GM21360 (cell line): Measurements from ENCODE around the gene ZNF37A.
"Not testable (repeated sequence)": the region's sequence is repeated elsewhere in the genome, so short reads cannot be mapped to it uniquely, and the experiment has no call there.

ENCODE experiments used
- ATAC-seq: cut with Tn5 transposase; IDR thresholded peaks from one replicate; pipeline ENCODE4 v1.9.1; 2021; ENCODE audit warnings: mild to moderate bottlenecking, moderate library complexity; ENCODE audit not compliant: unreplicated experiment

Gene ZNF37A

DNA sequence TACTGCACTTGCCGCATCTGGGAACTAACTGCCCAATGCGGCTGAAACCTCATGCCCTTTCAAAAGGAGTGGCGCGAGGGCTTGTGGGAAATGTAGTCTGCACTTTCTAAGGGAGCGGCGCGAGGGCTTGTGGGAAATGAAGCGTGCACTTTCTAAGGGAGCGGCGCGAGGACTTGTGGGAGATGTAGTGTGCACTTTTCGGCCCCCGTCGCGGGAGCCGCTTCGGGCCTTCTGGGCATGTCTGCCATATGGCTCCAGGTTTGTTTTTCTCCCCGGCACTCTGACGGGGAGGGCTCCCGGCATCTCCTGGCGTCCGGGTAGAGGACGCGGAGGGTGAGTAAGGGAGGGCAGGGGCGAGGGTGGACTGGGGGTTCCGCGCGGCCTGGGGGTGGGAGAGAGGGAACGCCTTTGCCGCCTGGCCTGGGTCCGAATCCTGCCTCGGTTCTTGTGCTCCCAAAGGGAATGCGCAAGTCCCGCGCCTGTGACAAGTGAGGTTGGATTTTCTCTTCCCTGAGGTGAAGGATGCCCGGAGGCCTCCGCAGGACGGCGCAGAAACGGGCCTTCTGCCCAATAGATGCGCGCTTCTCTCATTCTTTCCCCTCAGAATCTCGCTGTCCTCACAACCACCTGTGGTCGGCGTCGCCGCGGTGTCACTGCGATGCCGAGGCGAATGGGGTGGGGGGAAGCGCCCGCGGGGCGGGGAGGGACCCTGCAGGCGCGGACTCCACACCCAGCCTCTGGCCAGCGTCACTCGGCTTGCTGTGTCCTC is at the start of gene ZNF37A:
Gene ZNF37A (plus strand): TSS at position 180 of the 769 bp plus-strand sequence. CDS start 2,281 bp downstream, outside the sequence.
- ATAC-seq = peak; percentile 97

DNA sequence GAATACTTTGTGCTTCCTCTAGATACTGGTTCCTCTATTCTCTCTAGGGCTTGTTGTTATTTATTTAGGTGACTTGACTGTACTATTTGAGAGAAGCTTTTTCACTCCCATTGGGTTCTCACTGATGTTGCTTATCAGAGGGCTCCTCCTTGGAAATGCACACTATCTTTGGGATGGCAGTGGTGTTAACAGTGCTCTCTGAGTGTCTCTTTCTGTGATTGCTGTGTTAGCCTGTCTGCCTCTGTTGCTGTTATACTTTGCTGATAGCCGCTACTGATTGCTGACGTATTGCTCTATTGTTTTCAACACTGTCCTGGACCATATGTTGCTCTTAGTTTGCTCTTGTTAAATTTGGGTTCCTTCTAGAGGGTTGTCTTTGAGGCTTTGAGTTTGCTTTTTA is 49.0 kb upstream of the ZNF37A start:
- ATAC-seq = no peak

GRCh38 chr10:38047666-38048065 is 46.5 kb upstream of the ZNF37A start:
- no peak for ATAC-seq

DNA sequence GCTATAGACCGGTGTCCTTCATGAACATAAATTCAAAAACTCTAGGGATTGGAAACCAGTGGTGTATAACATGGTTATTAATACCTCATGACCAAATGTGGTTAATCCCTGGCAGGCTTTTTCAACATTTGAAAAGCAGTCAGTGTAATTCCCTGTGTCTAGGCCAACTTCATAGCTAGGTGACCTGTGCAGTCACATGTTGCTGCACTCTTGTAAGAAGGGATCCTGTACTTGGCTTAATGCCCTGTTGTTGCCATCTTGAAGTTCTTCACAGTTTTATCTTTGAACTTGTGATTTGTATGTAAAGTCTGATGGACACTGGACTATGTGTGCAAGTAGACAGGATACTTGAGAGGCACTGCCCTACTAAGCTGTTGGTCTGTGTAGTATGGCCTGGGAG is 43.9 kb upstream of the ZNF37A start:
- no peak for ATAC-seq

- no peak for ATAC-seq
Observed at GRCh38 chr10:38054361-38054797, 39.8 kb upstream of the ZNF37A start.

DNA sequence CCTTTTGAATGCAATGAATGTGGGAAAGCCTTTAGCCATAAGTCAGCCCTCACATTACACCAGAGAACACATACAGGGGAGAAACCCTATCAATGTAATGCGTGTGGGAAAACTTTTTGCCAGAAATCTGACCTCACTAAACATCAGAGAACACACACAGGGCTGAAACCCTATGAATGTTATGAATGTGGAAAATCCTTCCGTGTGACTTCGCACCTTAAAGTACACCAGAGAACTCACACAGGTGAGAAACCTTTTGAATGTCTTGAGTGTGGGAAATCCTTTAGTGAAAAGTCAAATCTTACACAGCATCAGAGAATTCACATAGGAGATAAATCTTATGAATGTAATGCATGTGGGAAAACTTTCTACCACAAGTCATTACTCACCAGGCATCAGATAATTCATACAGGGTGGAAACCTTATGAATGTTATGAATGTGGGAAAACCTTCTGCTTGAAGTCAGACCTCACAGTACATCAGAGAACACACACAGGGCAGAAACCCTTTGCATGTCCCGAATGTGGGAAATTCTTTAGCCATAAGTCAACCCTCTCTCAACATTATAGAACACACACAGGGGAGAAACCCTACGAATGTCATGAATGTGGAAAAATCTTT is 38.8 kb upstream of the ZNF37A start:
- not testable (repeated sequence) for ATAC-seq

DNA sequence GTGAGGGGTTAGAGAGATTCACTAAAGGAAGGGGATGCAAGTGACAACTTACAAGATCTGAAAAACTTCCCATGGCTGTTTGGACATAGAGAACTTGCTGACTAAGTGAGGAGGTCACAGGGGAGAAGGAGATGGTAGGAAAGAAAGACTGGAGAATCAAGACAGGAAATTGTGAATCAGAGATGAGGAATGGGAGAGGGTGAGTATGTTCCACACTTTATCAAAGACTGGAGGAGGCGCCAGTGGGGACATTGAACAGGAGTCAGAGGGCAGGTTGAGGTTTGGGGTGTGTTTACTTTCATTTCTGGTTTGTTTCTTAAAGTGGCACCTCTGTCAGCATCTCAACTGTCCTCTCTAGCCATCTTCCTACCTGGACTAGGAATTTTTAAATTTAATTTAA is 24.5 kb upstream of the ZNF37A start:
- ATAC-seq = not testable (repeated sequence)

- ATAC-seq = no peak
Observed at GRCh38 chr10:38070501-38070900, 23.6 kb upstream of the ZNF37A start.

- ATAC-seq = no peak
Observed at GRCh38 chr10:38072552-38072951, 21.6 kb upstream of the ZNF37A start.

GRCh38 chr10:38076687-38077086 is 17.4 kb upstream of the ZNF37A start:
- no peak for ATAC-seq

- not testable (repeated sequence) for ATAC-seq
Observed at GRCh38 chr10:38093318-38093717, 819 bp upstream of the ZNF37A start.

- ATAC-seq = peak; percentile 20
Observed at GRCh38 chr10:38093816-38094157, 350 bp upstream of the ZNF37A start.

GRCh38 chr10:38094927-38095574 is 914 bp downstream of the ZNF37A start:
- no peak for ATAC-seq

DNA sequence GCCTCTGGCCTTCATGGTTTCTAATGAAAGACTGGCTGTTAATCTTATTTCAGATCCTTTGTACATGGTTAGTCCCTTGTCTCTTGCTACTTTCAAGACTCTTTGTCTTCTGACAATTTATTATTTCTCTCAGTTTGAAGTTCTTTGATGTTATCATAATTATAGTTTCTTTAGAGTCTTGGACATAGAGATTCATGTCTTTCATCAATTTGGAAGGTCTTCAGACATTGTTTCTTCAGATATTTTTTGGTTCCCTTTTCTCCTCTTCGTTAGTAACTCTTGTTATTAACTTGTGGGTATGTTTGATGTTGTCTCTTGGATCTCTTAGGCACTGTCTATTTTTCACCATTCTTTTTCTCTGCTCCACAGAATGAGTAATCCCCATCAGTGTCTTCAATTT is 8.7 kb downstream of the ZNF37A start:
- no peak for ATAC-seq

- no peak for ATAC-seq
Observed at GRCh38 chr10:38103756-38104155, 9.6 kb downstream of the ZNF37A start.

GRCh38 chr10:38112159-38112558 is 18.0 kb downstream of the ZNF37A start:
- no peak for ATAC-seq

GRCh38 chr10:38118072-38118807 is 24.1 kb downstream of the ZNF37A start:
- ATAC-seq = no peak

- ATAC-seq = no peak
Observed at GRCh38 chr10:38119038-38119437, 24.9 kb downstream of the ZNF37A start.

DNA sequence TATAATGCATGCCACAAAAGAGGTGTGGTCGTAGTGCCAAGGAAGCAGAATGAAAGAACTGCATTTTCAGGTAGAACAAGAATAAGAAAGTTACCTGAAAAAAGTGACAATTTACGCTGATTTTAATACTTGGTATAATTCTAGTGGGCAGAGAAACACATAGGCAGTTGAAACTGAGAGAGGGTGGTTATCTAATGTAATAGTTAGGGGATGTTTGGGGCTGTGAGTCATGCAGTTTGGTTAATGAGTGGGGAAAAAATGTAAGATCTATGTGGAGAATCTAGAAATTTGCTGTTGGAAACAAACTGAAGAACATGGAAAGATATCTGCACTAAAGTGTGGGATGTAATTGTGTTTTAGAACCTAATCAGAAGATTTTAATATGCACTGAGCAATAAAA is 33.7 kb downstream of the ZNF37A start:
- ATAC-seq = no peak

DNA sequence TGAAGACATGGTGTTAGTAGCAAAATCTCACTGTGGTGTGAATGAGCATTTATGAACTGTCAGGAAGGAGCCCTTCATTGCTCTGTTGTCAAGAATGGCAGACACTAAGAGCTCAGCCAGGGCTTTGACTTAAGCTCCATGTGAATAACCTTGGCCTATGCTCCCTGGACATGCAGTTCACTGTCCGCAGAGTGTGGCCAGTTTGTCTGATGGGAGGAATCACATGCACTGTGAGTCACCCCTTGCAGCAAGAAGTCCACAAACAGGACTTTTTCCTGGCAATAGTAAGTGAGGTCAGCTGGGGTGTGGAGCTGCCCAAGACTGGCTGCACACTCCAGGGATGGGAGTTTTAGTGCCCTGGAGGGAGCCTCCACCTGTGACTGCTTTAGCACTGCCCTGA is 49.5 kb downstream of the ZNF37A start:
- ATAC-seq = no peak

DNA sequence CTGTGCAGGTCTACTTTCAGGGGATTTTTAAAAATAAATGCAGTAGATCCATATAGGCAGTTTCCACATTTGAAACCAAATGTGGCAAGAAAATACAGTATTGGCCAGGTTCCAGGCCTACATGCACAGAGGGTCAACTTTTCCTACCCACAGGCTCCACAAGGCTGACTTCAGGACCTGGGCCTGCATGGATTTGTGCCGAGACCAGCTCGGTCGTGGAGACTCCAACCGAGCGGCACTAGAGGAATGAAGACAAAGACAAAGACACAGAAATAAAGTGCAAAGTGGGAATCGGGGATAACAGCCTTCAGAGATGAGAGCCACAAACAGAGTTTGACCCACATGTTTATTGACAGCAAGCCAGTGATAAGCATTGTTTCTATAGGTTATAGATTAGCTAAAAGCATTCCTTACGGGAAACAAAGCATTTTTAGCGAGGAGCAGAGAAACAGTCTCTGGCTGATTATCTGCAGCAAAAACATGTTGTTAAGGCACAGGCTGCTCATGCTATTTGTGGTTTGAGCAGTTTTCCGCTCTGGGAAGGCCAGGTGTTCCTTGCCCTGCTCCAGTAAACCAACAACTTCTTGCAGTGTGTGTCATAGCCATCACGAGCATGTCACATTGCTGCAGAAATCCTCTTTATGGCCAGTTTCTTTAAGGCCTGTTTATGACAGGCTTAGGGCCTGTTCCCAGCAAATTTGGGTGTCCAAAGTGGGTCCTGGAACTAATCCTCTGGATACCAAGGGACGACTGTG is 52.6 kb downstream of the ZNF37A start:
- no peak for ATAC-seq
